ENCODE results near the gene CYP2E1. TPM values are rescaled to one million over a fixed set of nuclear protein-coding genes. Genes with fewer than 3 reads are reported as not detected.
"Not testable (repeated sequence)": the region's sequence is repeated elsewhere in the genome, so short reads cannot be mapped to it uniquely, and the experiment has no call there.

CYP2E1 gene
- total RNA-seq (2014; rRNA removed; shearing (Covaris generic)): 0.37 TPM in 1 of 2 replicates, not detected in the other

DNA sequence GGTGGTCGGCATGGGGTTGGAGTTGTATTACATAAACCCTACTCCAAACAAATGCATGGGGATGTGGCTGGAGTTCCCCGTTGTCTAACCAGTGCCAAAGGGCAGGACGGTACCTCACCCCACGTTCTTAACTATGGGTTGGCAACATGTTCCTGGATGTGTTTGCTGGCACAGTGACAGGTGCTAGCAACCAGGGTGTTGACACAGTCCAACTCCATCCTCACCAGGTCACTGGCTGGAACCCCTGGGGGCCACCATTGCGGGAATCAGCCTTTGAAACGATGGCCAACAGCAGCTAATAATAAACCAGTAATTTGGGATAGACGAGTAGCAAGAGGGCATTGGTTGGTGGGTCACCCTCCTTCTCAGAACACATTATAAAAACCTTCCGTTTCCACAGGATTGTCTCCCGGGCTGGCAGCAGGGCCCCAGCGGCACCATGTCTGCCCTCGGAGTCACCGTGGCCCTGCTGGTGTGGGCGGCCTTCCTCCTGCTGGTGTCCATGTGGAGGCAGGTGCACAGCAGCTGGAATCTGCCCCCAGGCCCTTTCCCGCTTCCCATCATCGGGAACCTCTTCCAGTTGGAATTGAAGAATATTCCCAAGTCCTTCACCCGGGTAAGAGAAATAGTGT, at the start of gene CYP2E1:
Gene CYP2E1, plus strand, starts transcription at position 407 of the 632 bp plus-strand sequence. Its CDS starts 33 bp downstream, at position 440.
- Histone ChIP-seq H3K9me3 (replicated peaks) (no peaks in the 10 kb centered on the region), H3K4me3 (no peak within 1 kb of the TSS), H3K4me1 (replicated peaks) (no peaks in the 10 kb centered on the region), H3K27me3 (replicated peaks) (peaks cover 12% of the 10 kb centered on the region), H3K27ac (no peak within 1 kb of the TSS), H3K36me3 (no peaks in the 10 kb centered on the region)
- no peak for DNase-seq (ENCODE audit: low read depth in 1 of 2, low spot score in 2 of 2)

DNA sequence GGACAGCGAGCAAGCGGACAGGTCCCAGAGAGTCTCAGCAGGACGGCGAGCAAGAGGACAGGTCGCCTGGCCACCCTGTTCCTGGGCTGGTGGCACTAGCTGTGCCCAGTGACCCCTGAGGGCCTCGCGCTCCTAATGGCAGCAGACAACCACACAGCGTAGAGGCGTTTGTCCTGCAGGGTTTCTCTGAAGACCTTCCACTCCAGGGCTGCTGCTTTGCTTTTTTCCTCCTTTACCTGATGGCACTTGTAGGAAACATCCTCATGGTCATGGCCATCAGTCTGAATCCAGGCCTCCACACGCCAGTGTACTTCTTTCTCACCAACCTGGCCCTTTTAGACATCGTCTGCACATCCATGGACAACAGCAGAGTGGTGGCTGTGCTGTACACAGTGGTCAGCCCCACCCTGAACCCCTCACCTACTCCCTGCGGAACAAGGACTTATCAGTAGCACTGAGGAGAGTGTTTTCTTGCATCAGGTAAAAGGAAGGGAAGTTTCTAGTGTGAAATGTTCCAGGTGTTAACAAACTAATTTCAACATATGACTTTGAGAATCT, 46.0 kb upstream of the CYP2E1 start:
- no peaks in the 10 kb centered on the region for H3K27me3 ChIP-seq (replicated peaks)
- no peak overlapping the region for H3K4me3 ChIP-seq
- H3K27ac ChIP-seq: no peak overlapping the region
- H3K4me1 ChIP-seq (replicated peaks): no peaks in the 10 kb centered on the region
- no peak for DNase-seq (ENCODE audit: low read depth in 1 of 2, low spot score in 2 of 2)
- H3K36me3 ChIP-seq: no peaks in the 10 kb centered on the region
- no peaks in the 10 kb centered on the region; the same call in 1 of the 2 replicates for H3K9me3 ChIP-seq (replicated peaks)

DNA sequence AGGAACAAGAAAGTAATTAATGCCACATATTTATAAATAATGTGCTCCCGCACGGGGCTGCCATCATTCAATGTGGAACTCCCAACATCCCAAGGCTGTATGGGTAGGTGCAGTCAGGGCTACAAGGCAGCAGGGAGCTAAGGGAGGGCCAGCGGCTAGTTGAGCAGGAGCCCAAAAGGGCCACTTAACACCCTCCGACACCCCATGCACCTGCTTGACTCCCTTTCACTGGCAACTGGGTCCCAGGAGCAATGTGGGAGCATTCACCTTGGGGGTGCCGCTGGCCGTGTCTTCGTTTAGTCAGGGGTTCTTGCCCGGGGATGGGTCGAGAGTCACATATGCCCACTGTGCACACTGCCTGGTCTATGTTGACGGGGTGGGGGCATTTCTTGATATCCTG, 45.5 kb upstream of the CYP2E1 start:
- Histone ChIP-seq H3K4me3 (no peak overlapping the region), H3K27ac (no peak overlapping the region), H3K4me1 (replicated peaks) (no peaks in the 10 kb centered on the region), H3K36me3 (no peaks in the 10 kb centered on the region), H3K9me3 (replicated peaks) (no peaks in the 10 kb centered on the region; the same call in 1 of the 2 replicates), H3K27me3 (replicated peaks) (no peaks in the 10 kb centered on the region)
- DNase-seq (ENCODE audit: low read depth in 1 of 2, low spot score in 2 of 2): no peak

DNA sequence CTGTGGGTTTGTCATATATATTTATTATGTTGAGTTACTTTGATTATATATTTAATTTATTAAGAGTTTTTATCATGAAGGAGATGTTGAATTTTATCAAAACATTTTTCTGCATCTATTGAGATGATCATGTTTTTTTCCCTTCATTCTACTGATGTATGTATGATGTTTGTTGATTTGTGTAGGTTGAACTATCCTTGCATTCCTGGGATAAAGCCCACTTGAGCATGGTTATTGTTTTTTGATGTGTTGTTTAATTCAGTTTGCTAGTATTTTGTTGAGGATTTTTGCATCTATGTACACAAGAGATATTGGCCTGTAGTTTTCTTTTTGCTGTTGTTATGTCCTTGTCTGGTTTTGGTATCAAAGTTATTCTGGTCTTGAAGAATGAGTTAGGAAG, 42.3 kb upstream of the CYP2E1 start:
- H3K27ac ChIP-seq: no peak overlapping the region
- no peaks in the 10 kb centered on the region; the same call in 1 of the 2 replicates for H3K9me3 ChIP-seq (replicated peaks)
- no peaks in the 10 kb centered on the region for H3K4me1 ChIP-seq (replicated peaks)
- H3K4me3 ChIP-seq: no peak overlapping the region
- no peak for DNase-seq (ENCODE audit: low read depth in 1 of 2, low spot score in 2 of 2)
- H3K36me3 ChIP-seq: no peaks in the 10 kb centered on the region
- no peaks in the 10 kb centered on the region for H3K27me3 ChIP-seq (replicated peaks)

DNA sequence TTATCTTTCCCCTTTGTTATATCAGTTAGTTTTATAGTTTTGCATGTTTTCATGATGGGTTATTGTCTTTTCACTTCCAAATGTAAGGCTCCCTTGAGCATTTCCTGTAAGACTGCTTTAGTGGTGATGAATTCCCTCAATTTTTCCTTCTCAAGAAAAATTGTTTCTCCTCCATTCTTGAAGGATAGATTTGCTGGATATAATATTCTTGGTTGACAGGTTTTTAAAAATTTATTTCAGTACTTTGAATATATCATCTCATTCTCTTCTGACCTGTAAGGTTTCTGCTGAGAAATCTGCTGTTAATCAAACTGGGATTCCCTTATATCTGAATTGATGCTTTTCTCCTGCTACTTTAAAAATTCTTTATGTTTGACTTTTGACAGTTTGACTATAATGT, 40.1 kb upstream of the CYP2E1 start:
- Histone ChIP-seq H3K27me3 (replicated peaks) (no peaks in the 10 kb centered on the region), H3K4me1 (replicated peaks) (no peaks in the 10 kb centered on the region), H3K4me3 (no peak overlapping the region), H3K36me3 (no peaks in the 10 kb centered on the region), H3K27ac (no peak overlapping the region), H3K9me3 (replicated peaks) (no peaks in the 10 kb centered on the region; the same call in 1 of the 2 replicates)
- DNase-seq (ENCODE audit: low read depth in 1 of 2, low spot score in 2 of 2): no peak

DNA sequence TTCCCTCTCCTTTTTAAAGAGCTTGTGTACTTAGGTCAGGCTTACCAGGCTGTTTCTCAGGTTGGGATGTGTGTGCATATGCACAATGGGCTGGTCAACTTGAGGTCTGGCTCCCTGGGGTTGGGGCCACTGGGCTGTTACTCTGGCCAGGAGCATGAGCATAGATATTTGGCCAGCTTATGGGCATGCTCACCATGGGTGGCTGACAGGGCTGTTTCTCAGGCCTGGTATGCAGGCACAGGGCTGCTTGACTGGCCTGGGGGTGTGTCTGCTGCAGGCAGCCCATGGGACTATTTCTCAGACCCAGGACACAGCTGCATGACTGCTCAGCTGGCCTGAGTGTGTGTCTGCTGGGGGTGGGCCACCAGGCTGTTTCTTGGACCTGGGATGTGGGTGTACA, 38.8 kb upstream of the CYP2E1 start:
- no peak for DNase-seq (ENCODE audit: low read depth in 1 of 2, low spot score in 2 of 2)
- no peaks in the 10 kb centered on the region for H3K36me3 ChIP-seq
- H3K27me3 ChIP-seq (replicated peaks): no peaks in the 10 kb centered on the region
- H3K4me3 ChIP-seq: no peak overlapping the region
- no peaks in the 10 kb centered on the region; the same call in 1 of the 2 replicates for H3K9me3 ChIP-seq (replicated peaks)
- H3K27ac ChIP-seq: no peak overlapping the region
- no peaks in the 10 kb centered on the region for H3K4me1 ChIP-seq (replicated peaks)

DNA sequence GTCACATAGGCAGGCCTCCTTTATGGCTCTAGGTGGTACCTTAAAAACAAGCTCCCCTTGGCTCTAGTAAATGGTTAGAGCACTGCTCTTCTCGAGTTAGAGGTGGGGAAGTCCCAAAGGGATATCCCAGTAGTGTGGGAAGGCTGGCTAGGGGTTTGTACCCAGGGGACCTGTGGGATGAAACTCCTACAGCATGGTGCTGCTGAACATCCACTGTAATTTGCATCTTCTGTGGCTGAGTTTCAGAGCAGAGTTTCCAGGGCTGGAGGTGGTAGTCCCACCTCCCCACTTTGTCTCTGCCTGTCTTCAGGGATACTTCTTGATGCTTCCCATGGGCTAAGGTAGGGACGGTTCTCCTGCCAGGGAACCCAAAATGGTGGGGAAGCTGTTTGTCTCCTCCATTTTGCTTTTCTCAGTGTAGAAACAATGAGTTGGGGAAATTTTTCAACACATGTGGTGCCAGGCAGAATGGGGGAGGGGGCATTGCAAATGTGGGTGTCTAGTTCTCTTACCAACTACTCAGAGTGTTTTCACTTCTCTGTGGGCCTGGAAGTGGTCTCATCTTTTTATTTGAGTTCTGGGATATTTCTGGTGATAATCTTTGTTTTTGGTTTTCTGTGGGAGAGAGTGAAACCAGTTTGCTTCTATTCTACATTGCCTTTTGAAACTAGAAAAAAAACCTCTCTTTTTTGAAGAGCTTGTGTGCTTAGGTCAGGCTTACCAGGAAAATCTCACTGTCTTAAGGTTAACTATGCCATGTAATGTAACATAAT, 37.2 kb upstream of the CYP2E1 start:
- H3K27ac ChIP-seq: no peak overlapping the region
- H3K4me3 ChIP-seq: no peak overlapping the region
- H3K27me3 ChIP-seq (replicated peaks): no peaks in the 10 kb centered on the region
- no peaks in the 10 kb centered on the region for H3K4me1 ChIP-seq (replicated peaks)
- no peaks in the 10 kb centered on the region for H3K9me3 ChIP-seq (replicated peaks)
- H3K36me3 ChIP-seq: no peaks in the 10 kb centered on the region
- no peak for DNase-seq (ENCODE audit: low read depth in 1 of 2, low spot score in 2 of 2)

DNA sequence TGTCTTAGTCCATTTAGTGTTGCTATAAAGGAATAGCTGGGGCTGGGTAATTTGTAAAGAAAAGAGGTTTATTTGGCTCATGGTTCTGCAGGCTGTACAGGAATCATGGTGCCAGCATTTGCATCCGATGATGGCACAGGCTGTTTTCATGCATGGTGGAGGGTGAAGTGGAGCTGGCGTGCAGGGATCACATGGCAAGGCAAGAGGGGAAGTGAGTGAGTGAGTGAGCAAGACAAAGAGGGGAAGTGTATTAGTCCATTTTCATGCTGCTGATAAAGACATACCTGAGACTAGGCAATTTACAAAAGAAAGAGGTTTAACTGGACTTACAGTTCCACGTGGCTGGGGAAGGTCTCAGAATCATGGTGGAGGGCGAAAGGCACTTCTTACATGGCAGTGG, 33.6 kb upstream of the CYP2E1 start:
- not testable (repeated sequence) for H3K36me3 ChIP-seq; H3K4me3 ChIP-seq; H3K27ac ChIP-seq; DNase-seq (ENCODE audit: low read depth in 1 of 2, low spot score in 2 of 2); H3K9me3 ChIP-seq (replicated peaks); H3K27me3 ChIP-seq (replicated peaks); H3K4me1 ChIP-seq (replicated peaks)

DNA sequence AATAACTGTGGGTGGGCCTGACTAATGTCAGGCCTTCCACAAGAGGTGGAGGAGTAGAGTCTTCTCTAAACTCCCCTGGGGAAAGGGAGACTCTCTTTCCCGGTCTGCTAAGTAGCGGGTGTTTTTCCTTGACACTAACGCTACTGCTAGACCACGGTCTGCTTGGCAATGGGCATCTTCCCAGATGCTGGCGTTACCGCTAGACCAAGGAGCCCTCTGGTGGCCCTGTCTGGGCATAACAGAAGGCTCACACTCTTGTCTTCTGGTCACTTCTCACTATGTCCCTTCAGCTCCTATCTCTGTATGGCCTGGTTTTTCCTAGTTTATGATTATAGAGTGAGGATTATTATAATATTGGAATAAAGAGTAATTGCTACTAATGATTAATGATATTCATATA, 29.8 kb upstream of the CYP2E1 start:
- not testable (repeated sequence) for H3K27ac ChIP-seq; H3K27me3 ChIP-seq (replicated peaks); H3K4me3 ChIP-seq; H3K36me3 ChIP-seq; H3K9me3 ChIP-seq (replicated peaks); H3K4me1 ChIP-seq (replicated peaks); DNase-seq (ENCODE audit: low read depth in 1 of 2, low spot score in 2 of 2)

DNA sequence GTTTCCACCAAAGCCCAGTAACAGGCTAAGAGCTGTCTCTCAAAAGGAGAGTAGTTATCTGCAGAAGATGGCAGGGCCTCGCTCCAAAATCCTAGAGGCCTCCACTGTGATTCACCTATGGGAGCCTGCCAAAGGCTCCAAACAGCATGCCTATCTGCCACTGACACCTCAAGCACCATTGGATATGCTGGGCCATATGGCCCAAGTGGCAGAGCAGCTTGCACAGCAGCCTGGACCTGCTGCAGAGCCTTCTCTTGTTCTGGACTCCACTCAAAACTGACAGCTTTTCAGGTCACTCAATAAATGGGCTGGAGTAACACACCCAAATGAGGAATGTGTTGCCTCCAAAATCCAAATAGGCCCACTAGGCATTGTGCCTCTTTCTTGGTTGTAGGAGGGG, 28.0 kb upstream of the CYP2E1 start:
- H3K4me1 ChIP-seq (replicated peaks); H3K27me3 ChIP-seq (replicated peaks); H3K36me3 ChIP-seq; H3K9me3 ChIP-seq (replicated peaks); H3K27ac ChIP-seq; H3K4me3 ChIP-seq; DNase-seq (ENCODE audit: low read depth in 1 of 2, low spot score in 2 of 2): not testable (repeated sequence)

DNA sequence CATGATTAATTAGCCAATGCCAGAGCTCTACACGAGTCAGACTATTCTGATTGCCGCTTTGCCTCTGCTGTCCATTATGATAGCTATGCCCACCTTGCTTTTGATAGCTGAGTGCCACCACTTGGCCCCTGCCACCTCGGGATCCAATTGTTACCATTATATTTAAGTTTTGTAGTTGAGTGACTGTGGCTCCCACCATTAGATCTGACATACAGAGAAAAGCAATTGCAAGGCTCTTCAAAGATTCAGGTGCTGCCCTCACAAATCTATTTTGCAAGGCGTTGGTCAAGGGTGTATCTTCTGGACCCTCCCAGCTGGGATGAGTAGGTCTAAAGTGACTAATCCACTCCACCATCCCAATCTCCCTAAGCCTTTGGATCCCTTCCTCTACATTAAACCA, 26.3 kb upstream of the CYP2E1 start:
- H3K9me3 ChIP-seq (replicated peaks); H3K27ac ChIP-seq; H3K36me3 ChIP-seq; H3K4me3 ChIP-seq; H3K27me3 ChIP-seq (replicated peaks); H3K4me1 ChIP-seq (replicated peaks); DNase-seq (ENCODE audit: low read depth in 1 of 2, low spot score in 2 of 2): not testable (repeated sequence)

DNA sequence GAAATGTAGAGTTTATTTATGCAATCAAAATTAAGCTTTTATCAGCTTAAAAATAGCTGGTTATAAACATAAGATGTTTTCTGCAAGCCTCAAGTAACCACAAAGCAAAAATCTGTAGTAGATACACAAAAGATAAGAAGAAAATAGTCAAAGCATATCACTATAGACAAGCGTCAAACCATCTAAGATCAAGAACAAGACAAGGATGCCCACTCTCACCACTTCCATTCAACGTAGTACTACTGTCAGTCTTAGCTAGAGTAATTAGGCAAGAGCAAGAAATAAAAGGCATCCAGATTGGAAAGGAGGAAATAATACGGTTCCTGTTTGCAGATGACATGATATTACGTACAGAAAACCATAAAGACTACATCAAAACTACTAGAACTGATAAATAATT, 17.5 kb upstream of the CYP2E1 start:
- no peak overlapping the region for H3K27ac ChIP-seq
- H3K4me3 ChIP-seq: no peak overlapping the region
- DNase-seq (ENCODE audit: low read depth in 1 of 2, low spot score in 2 of 2): no peak
- no peaks in the 10 kb centered on the region for H3K4me1 ChIP-seq (replicated peaks)
- H3K9me3 ChIP-seq (replicated peaks): no peaks in the 10 kb centered on the region
- no peaks in the 10 kb centered on the region for H3K36me3 ChIP-seq
- H3K27me3 ChIP-seq (replicated peaks): 0 out of 2 replicates have a peak, but pooled peaks cover 3% of the 10 kb centered on the region

DNA sequence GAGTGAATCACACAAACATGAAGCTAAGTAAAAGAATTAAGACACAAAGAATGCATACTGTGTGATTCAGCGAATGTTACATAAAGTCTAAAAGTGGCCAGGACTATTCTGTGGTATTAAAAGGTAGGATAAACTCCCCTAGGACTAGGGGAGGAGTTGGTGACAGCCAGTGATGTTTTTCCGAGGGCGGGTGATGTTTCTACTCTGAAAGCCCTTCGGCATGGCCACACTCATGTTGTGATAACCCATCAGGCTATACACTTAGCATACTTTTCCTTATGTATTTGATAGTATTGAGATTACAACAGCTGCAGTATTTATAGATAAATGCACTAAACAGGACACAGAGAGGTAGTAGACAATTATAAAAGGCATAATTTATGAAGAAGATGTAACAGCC, 15.8 kb upstream of the CYP2E1 start:
- H3K27ac ChIP-seq: no peak overlapping the region
- no peak overlapping the region for H3K4me3 ChIP-seq
- H3K27me3 ChIP-seq (replicated peaks): 0 out of 2 replicates have a peak, but pooled peaks cover 3% of the 10 kb centered on the region
- no peaks in the 10 kb centered on the region for H3K36me3 ChIP-seq
- H3K4me1 ChIP-seq (replicated peaks): no peaks in the 10 kb centered on the region
- no peaks in the 10 kb centered on the region for H3K9me3 ChIP-seq (replicated peaks)
- no peak for DNase-seq (ENCODE audit: low read depth in 1 of 2, low spot score in 2 of 2)

DNA sequence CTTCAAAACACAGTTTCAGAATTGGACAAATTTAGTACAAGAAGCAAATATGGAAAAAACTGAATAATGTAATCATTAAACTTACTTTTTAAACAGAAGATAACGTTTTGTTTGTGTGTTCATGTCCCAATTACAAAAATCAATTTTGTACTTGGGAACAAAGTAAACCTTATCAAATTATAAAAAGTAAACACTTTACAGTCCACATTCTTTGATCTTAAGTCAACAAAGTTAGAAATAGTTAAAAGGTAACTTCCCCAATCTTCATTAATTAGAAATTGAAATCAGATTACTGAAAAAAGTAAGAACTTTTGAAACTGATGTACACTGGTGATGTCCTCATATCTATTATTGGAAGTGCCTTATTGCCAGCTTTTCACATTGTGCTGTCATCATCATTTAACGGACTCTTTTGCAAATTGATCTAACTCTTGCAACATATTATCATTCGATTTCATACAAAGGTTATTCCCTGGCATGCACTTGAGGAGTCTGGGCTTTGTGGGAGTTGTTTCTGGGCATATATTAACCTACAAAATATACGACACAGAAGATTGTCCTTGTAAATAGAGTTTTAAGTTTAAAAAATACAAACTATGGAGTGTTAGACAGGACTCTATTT, 15.1 kb upstream of the CYP2E1 start:
- Histone ChIP-seq H3K4me3 (no peak overlapping the region), H3K9me3 (replicated peaks) (no peaks in the 10 kb centered on the region), H3K27me3 (replicated peaks) (peaks cover 3% of the 10 kb centered on the region; the same call in 1 of the 2 replicates), H3K4me1 (replicated peaks) (no peaks in the 10 kb centered on the region), H3K27ac (no peak overlapping the region), H3K36me3 (no peaks in the 10 kb centered on the region)
- DNase-seq (ENCODE audit: low read depth in 1 of 2, low spot score in 2 of 2): no peak

All from SJSA1 (cell line).